Esophagus mucosa (tissue), 1 donor: ENCODE measurements around the gene MSRB2. TPM values are rescaled to one million over a fixed set of nuclear protein-coding genes. Genes with fewer than 3 reads are reported as not detected.
A peak's percentile ranks its signal among the peaks of the same experiment; 100 is the strongest.
"Not testable (repeated sequence)": the region's sequence is repeated elsewhere in the genome, so short reads cannot be mapped to it uniquely, and the experiment has no call there.

Source experiments
- ATAC-seq: fragments of 200-7000 bp; cut with Tn5 transposase; one replicate; pipeline ENCODE4 v1.9.1; 2020
- total RNA-seq: library from RNA; stranded (reverse); gene quantifications from one replicate; pipeline ENCODE4 v1.2.4, GENCODE V29; 2023
- donor health status: DM: yes; HTN: yes; CAD: no.

MSRB2 gene
- total RNA-seq, 1 donor from 2014 or later: 17.1 TPM

GRCh38 chr10:23070092-23070912 lies 25.1 kb upstream of the MSRB2 start:
- ATAC-seq: not testable (repeated sequence)

- no peak for ATAC-seq
These were observed 24.5 kb upstream of the MSRB2 start for GRCh38 chr10:23070913-23071218.

- ATAC-seq: not testable (repeated sequence)
These were observed 22.8 kb upstream of the MSRB2 start for GRCh38 chr10:23072593-23072992.

- ATAC-seq: no peak
These were observed 21.9 kb upstream of the MSRB2 start for GRCh38 chr10:23073527-23073926.

GRCh38 chr10:23075672-23076071 lies 19.7 kb upstream of the MSRB2 start:
- ATAC-seq: no peak

GRCh38 chr10:23078114-23078513 lies 17.3 kb upstream of the MSRB2 start:
- no peak for ATAC-seq

- no peak for ATAC-seq
These were observed 15.7 kb upstream of the MSRB2 start for GRCh38 chr10:23079700-23080099.

- no peak for ATAC-seq
These were observed 15.1 kb upstream of the MSRB2 start for GRCh38 chr10:23080262-23080661.

GRCh38 chr10:23081221-23081750 lies 14.1 kb upstream of the MSRB2 start:
- ATAC-seq: peak; percentile 45

- ATAC-seq: no peak
These were observed 13.5 kb upstream of the MSRB2 start for GRCh38 chr10:23081891-23082290.

GRCh38 chr10:23088609-23089008 lies 6.8 kb upstream of the MSRB2 start:
- ATAC-seq: no peak

GRCh38 chr10:23094786-23095403 lies 484 bp upstream of the MSRB2 start:
- ATAC-seq: no peak

- ATAC-seq: peak; percentile 37
These were observed 805 bp downstream of the MSRB2 start for GRCh38 chr10:23095966-23096801.

- ATAC-seq: peak; percentile 66
These were observed 1.6 kb downstream of the MSRB2 start for GRCh38 chr10:23096802-23097549.

GRCh38 chr10:23099079-23099478 lies 3.7 kb downstream of the MSRB2 start:
- ATAC-seq: no peak

- no peak for ATAC-seq
These were observed 4.4 kb downstream of the MSRB2 start for GRCh38 chr10:23099816-23100215.

- no peak for ATAC-seq
These were observed 5.1 kb downstream of the MSRB2 start for GRCh38 chr10:23100331-23101030.

- ATAC-seq: no peak
These were observed 11.1 kb downstream of the MSRB2 start for GRCh38 chr10:23106331-23107072.

- no peak for ATAC-seq
These were observed 15.5 kb downstream of the MSRB2 start for GRCh38 chr10:23110722-23111516.
